SK-N-SH treated with all-trans-retinoic acid at 6 μM for 48 hours (cell line): Measurements from ENCODE around the gene PELI3.

ENCODE experiments used
- ARNTL ChIP-seq: fragments of 450-650 bp; formaldehyde crosslinking; IDR thresholded peaks from 2 replicates; pipeline ENCODE4 v1.5.0; 2020; ENCODE audit warnings: low read depth, mild to moderate bottlenecking, moderate library complexity, borderline replicate concordance
- BACH2 ChIP-seq: fragments of 250-450 bp; sonication (Bioruptor Pico); IDR thresholded peaks from 2 replicates; pipeline ENCODE4 v1.9.0; 2021; ENCODE audit warnings: mild to moderate bottlenecking, borderline replicate concordance
- ESRRG ChIP-seq: fragments of 250-450 bp; sonication (Bioruptor Pico); IDR thresholded peaks from 2 replicates; pipeline ENCODE4 v1.6.1; 2021; ENCODE audit warnings: mild to moderate bottlenecking
- PPARA ChIP-seq: fragments of 250-450 bp; sonication (Bioruptor Pico); IDR thresholded peaks from 2 replicates; pipeline ENCODE4 v1.5.0; 2020; ENCODE audit warnings: mild to moderate bottlenecking, borderline replicate concordance
- RARB ChIP-seq: fragments of 250-450 bp; sonication (Bioruptor Pico); IDR thresholded peaks from 2 replicates; pipeline ENCODE4 v1.8.0; 2021; ENCODE audit warnings: mild to moderate bottlenecking, moderate library complexity
- TOX ChIP-seq: fragments of 250-450 bp; sonication (Bioruptor Pico); IDR thresholded peaks from 2 replicates; pipeline ENCODE4 v1.8.0; 2021; ENCODE audit warnings: mild to moderate bottlenecking, moderate library complexity, borderline replicate concordance
- ZFP30 ChIP-seq: fragments of 450-650 bp; formaldehyde crosslinking; IDR thresholded peaks from 2 replicates; pipeline ENCODE4 v1.5.0; 2022; ENCODE audit warnings: mild to moderate bottlenecking, moderate library complexity

GRCh38 chr11:66443602-66444001, 23.1 kb upstream of the PELI3 start:
- no peak for TF ChIP-seq TOX (CRISPR knock-in tag)
- TF ChIP-seq ZFP30 (CRISPR knock-in tag), result no peak
- no peak for TF ChIP-seq BACH2
- no peak for TF ChIP-seq PPARA (CRISPR knock-in tag)
- no peak for TF ChIP-seq ARNTL (CRISPR knock-in tag)
- no peak for TF ChIP-seq ESRRG (CRISPR knock-in tag)
- no peak for TF ChIP-seq RARB
